SW 1271 (cell line): ENCODE measurements around the gene STYXL1.
A peak's percentile ranks its signal among the peaks of the same experiment; 100 is the strongest.
"Not testable (repeated sequence)": the region's sequence is repeated elsewhere in the genome, so short reads cannot be mapped to it uniquely, and the experiment has no call there.

Experiments
- DNase-seq, 2 experiments: peaks; one replicate each; lab custom pipeline; 2025; lab: John Stamatoyannopoulos, UW

STYXL1 gene

DNA sequence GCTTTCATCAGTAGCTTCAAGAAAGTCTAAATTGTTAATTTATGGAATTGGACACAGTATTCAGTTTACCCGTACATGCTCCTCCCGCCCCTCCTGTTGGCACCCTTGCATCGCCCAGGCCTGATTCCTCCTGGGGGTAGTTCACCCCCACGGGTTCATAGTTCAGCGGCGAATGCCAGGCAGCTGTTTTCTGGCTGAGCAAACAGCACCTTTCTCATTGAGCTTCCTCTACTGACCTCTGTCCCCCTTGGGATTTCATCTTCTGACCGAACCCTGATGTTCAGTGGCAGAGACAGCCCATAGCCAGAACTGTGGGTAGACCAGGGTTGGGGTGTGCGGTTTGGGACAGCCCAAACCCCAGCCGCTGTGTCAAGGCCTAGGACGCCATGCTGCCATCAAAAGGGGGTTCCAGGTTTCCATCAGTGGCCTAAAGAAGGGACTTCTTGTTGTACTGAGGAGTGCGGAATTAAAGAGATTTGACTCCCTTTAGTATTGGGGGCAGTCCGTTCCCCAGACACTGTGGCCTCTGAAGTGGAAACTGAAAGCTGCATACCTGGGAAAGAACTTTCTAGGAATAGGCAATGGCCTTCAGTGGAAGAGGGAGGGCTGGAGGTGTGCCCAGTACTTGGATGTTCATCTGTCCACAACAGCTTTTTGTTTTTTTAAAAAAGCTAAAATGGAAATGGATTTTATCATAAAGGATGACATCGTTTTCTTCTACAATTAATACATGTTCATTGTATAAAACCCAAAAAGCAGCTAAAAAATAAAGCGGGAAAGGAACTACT lies 19.1 kb upstream of the STYXL1 start:
- no peak for DNase-seq

DNA sequence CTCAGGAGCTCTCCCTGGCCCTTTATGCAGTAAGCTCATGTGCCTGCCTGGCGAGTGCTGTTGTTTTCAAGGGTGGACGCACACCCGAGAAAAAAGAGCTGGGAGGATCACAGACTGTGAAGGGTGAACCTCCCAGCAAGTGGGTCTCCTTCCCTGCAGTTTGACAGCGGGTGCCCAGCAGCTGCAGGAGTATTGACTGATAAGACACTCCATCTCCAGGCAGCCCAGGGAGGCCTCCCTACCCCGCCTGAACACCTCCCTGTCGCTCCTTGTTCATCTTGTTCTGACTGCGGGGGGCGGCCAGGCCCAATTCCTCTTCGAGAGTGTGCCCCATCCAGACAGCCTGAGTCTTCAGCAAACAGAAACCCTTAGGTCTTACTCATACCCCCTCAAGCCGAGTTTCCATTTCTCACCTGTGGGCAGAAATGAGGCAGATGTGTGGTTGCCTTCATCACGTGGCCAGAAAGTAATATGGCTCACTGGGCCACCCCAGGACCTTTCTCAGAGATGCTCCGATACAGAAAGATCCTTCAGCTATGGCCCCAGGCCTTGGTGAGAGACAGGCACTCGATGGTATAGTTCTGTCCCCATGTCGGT lies 17.3 kb upstream of the STYXL1 start:
- DNase-seq = no peak

DNA sequence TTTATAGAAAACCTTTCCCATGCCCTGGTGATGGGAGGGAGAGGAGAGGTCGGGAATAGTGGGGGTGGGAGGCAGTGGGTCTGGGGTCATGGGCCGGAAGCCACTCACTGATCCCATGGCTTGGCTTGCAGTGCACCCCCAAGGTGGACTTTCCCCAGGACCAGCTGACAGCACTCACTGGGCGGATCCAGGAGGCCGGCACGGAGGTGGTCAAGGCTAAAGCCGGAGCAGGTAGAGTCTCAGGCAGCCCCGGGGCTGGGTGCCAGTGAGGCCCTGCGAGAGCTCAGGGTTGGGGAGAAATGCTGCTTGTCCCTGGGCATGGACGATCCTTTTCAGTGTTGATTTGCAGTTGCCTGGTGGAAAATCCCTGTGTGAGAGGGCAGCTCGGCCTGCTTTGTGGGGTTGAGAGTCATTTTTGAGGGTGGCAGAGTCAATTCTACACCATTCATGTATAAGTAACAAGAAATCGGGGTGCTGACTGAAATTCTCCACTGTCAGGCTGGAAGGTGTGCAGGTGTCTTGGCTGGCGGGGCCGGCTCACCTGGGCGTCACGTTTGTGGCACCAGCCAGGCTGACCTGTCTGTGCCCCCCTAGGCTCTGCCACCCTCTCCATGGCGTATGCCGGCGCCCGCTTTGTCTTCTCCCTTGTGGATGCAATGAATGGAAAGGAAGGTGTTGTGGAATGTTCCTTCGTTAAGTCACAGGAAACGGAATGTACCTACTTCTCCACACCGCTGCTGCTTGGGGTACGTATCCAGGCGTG lies 16.6 kb upstream of the STYXL1 start:
- no peak for DNase-seq

DNA sequence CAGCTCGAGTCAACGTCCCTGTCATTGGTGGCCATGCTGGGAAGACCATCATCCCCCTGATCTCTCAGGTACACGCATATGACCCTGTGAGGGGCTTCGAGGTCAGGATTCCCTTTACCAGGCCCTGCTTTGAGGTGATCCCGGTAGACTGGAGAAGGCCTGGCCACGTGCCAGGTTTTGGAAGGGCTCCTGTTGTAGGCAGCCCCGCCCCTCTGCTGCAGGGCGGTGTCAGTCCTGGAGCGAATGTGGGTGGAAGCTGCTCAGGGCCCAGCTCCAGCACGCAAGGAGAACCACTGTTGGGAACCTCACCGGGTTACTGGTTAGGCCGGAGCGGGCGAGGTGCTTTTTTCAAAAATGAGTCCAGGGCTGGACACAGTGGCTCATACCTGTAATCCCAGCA lies 15.7 kb upstream of the STYXL1 start:
- DNase-seq = no peak

DNA sequence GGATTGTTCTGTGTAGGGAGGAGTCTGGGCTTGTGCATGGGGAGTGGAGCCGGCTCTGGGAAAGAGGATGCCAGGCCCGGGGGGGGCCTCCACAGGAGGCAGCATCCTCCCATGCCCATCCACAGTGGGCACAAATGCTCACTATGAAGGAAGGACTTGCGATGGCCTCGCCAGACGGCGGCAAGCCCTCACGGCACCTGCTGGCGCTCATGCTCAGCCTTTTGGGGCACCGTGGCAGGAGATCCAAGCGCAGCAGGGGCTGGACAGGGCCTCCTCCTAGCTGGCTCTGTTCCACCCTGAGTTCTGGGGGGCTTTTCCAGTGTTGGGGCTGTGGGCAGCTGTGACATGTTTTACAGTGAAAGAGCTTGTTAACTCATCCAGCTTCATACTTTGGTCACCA lies 15.3 kb upstream of the STYXL1 start:
- no peak for DNase-seq

DNA sequence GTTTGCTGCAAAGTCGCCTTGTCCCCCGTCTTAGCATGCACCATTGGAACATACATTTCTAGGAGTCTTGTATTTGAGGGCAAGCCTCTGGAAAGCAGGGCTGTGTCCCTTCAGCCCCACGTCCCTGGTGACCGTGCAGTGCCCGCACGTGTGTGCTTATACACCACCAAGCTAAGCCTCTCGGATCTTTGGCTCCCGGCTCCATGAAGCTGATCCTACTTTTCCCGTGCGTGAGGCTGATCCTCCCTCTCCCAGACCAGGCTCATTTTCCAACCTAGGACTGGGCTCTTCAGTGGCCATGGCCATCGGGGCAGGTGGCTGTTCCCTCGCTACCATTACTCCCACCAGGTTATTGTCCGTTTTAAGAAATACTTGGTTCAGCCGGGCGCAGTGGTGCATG lies 14.5 kb upstream of the STYXL1 start:
- no peak for DNase-seq

DNA sequence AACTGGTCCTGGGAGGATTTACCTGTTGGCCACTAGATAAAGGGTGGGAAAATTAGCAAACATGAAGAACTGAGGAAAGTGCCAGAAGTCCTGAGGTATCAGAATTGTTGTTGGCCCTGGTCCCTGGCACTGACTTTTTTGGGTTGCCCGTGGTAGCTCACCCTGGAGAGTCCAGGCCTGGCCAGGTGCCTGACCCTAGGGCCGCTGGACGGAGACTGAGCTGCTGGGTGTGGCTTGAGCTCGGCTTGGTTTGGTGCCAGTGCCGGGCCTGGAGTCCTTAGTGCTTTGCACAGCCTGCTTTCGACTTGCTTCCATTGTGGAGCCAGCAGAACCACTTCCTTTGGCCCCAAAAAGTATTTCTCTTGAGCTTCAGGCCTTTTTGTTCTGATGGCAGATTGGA lies 13.0 kb upstream of the STYXL1 start:
- no peak for DNase-seq

DNA sequence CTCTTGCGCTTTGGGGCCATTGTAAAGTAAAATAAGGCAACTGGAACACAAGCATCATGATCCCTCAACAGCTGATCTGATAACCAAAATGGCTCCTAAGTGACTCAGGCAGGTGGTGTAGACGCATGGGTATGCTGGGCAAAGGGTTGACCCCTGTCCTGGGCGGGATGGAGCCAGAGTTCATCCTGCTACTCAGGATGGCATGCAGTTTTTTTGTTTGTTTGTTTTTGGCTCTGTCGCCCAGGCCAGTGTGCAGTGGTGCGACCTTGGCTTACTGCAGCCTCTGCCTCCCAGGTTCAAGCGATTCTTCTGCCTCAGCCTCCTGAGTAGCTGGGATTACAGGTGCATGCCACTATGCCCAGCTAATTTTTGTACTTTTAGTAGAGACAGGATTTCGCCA lies 10.9 kb upstream of the STYXL1 start:
- DNase-seq = not testable (repeated sequence)

DNA sequence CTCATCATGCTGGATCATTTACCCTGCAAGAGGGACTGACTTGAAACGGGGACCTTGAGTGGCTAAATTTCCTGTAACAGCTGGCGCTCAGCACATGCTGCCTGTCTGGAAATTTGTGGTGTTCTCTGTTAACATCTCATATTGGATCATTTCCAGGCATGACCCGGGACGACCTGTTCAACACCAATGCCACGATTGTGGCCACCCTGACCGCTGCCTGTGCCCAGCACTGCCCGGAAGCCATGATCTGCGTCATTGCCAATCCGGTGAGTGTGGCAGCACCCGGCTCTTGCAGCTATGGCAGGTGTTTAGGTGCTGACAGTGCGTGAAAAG lies 10.0 kb upstream of the STYXL1 start:
- DNase-seq = no peak

DNA sequence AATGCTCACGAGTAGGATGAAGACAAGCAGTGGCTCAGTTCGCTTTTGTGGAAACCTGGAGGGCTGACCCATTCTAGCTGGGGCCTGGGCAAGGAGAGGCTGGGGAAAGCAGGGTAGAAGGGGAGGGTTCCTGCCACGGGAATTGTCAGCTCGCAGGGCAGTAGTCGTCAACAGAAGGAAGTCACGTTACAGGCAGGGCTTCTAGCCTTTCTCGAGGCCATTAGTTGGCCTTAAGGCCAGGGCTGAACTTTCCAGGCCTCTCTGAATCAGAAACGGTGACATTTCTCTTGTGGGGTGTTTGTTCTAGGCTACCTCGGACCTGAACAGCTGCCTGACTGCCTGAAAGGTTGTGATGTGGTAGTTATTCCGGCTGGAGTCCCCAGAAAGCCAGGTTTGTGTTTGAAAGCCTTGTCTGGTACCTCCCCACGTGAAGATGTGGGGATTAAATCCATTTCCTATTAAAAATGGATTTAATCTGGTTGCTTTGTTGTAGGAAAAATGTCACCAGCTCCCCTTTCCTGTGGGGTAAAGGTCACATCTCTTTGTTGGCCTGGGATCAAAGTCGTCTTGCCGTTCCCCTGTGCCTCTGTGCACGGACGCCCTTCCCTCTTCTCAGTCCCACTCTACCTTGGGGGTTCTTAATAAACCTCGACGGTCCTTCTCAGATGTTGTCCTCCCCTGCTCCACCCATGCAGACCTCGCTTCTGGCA lies 9.5 kb upstream of the STYXL1 start:
- DNase-seq = no peak

DNA sequence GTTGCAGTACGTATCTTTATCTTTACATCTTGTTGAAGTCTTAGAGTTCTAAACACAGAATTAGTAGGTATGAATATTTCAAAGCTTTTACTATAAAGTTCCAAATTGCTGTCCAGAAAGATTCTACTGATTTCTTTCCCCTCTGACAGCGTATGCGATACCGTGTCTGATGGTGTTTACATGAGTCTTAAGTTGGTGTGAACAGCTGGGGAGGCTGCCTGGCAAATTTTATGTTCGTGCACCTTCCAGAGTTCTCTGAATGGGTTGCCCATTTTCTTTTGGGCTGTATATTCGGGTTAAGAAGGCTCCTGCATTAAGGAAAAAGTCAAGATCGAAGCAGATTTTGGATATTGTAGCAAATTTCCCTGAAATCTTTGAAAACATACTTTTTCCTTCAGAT lies 8.4 kb upstream of the STYXL1 start:
- no peak for DNase-seq

DNA sequence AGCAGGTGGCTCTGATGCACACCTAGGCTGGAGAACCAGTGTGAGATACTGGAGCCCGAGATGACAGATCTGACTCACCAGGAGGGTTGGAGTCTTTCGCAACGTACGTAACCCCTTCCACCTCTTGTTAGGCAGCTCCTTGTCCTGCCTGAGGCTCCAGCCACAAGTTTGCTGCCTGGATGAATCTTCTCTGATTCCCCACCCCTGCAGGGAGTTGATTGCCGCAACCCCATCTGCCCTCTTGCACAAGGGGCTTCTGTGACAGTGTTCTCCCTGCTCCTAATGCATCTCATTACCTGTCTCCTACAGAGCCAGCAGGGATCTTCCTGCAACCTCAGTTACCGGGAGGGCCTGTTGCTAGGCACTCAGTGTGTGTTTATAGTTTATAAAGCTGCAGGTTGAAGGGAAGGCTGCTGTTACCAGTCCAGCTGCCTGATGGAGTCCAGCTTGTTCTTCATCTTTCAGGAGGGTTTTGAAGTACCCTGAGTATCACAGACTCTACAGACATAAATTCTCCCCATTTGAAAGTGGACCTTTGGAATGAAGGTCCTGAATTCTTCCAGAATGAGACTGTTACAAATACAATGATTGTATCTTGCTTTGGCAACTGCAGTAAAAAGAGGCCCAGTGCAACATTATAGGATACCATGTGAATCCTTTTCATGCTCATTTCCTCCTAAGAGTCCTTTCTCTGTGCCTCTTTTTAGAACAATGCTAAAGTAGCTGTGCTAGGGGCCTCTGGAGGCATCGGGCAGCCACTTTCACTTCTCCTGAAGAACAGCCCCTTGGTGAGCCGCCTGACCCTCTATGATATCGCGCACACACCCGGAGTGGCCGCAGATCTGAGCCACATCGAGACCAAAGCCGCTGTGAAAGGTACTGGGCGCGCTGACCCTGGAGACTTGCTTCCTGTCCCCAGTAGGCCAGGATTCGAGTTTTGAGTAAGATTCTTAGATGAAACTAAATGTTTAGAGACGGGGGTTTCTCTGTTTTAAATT lies 6.6 kb upstream of the STYXL1 start:
- peak in 1 of 2 experiments; percentile 23 for DNase-seq

DNA sequence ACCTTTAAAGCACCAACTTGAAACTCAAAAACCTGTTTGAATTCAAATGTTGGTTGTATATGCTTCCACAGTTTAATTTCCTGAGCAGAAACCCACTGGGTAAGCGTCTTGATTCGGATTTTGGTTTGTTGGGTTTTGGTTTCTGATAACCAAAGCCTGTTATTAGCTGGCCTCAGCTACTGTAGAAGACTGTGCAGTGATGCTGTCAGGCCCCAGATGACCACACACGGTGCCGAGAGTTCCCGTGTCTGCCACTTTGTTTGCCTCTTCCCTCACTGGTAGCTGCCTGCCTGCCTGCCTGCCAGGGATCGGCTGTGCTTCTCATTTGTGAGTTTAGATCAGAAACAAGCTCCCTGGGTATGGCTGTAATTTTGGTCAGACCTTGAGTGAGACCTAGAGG lies 5.7 kb upstream of the STYXL1 start:
- DNase-seq = no peak

DNA sequence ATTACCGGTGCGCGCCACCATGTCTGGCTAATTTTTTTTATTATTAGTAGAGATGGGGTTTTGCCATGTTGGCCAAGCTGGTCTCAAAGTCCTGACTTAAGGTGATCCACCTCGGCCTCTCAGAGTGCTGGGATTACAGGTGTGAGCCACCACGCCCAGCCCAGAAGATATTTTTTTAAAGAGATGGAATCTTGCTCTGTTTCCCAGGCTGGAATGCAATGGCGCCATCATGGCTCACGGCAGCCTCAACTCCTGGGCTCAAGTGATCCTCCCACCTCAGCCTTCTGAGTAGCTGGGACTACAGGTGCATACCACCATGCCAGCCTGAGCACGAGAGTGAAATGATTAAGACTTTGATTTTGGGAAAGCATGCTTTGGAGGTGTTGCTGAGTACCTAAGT lies 4.9 kb upstream of the STYXL1 start:
- DNase-seq = not testable (repeated sequence)

DNA sequence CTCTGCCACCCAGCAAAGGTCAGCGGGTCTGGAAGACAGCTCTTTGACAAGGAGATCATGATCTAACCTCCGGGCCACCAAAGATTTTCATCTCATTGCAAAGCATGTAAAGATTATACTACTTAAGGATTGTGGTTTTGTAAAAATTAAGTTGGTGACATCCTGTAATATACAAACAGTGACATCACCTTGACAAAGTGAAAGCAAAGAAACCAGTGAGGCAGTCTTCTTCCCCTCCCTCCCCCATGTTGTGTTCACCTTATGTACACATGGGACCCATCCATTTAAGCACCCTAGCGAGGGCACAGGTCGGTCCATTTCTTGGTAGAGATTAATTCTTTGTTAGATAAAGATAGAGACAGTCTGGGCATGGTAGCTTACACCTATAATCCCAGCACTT lies 4.0 kb upstream of the STYXL1 start:
- DNase-seq = no peak

DNA sequence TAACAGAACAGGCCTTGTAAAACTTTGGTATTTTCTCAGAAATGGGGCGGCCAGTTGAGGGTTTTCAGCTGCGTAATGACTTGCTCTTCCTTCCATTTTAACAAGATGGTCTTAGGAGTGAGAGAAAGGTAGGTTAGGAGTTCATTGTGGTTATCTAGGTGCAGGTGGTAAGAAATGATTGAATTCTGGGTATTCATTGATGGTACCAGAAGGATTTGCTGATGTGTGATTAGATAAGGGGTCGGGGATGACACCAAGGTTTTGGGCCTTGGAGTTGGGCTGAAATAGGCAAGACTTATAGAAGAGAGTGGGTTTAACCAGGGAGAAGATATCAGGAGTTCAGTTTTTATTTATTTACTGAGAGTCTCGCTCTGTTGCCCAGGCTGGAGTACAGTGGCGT lies 2.7 kb upstream of the STYXL1 start:
- no peak for DNase-seq

DNA sequence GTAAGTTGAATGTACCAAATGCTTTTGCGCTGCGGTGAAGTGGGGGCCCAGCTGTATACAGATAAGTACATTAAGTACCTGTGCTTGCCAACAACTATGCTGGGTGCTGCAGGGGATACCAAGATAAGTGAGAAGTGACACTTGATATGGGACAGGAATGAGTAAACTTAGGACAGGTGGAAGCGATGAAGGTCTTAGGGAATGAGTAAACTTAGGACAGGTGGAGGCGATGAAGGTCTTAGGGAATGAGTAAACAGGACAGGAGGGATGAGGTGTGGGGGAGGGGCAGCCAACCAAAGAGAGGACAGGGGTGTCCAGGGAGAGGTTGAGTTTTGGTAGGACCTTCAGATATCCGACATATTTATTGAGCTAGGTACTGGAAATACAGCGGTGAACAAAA lies 1.5 kb upstream of the STYXL1 start:
- no peak for DNase-seq

DNA sequence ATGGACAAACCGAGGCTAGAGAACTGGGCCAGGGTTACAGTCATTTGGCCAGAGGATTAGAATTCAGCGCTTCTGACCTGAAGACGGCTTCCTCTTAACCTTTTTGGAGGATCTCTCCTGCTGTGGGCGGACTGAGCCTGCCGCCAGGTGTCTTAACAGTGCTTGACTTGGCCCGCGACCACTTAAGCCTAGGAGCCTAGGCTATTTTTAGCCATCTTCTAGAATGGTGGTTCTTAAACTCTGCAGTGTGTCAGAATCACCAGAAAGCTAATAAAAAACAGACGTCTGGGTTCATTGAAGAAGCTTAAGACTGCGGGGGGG lies 828 bp upstream of the STYXL1 start:
- no peak for DNase-seq

DNA sequence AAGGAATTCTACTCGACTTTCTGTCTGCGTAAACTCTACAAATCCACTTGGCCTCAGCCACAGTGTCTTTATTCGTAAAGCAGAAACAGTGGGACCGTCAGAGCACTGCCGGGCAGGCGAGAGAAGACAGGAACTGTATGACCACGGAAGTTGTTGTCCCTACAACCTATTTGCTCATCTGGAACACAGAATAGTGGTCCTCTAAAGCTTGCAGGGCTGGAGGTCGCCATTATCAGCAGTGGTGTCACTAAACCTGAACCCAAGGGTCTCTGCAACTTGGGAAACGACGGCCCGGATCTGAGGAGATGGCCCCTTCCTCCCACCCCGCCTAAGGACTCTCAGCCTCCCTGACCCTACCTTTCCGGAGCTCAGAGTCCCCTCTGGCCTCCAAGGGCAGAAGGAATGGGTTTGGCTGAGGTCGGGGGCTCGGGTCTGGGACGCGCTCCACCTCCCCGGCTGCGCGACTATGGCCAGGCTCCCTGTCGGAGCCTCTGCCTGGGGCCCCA lies 442 bp downstream of the STYXL1 start:
- DNase-seq = no peak

DNA sequence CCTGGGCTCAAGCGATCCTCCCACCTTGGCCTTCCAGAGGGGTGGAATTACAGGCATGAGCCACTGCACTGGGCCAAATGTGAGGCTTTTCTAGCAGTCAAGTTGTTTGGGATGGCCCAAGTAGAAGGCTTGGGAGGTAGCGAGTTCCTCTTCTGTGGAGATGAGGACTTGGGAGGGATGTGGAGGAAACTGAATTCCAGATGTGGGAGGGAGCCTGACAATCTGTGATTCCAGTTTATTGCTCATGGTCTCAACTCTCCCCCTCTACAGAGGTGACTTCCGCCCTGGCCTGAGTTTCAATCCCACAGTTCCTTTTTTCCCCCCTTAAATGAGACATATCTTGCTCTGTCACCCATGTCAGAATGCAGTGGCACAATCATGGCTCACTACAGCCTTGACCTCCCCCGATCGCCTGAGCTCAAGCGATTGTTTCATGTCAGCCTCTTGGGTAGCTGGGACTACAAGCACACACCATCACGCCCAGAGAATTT lies 3.4 kb downstream of the STYXL1 start:
- no peak for DNase-seq

DNA sequence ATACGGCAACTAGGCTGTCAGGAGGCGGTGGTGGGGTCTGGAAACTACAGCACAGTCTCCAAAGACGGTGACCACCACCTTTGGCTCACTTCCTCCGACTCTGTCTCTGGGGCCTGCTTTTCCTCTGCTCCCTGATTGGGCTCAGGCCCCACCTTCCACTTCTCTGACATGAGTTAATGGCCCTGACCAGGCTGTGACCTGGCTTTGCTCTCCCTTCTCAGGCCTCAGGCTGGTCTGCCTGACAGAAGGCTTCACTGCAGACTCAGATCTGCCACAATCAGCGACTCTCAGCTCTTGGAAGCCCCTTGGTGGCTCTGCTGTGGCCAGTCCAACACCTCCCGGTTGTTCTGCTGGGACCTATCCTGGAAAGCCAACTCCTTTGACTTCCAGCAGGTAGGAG lies 7.7 kb downstream of the STYXL1 start:
- no peak for DNase-seq
